GM12873 (cell line): ENCODE measurements around the gene PIEZO2.

Source experiments
- TF ChIP-seq, protein P1 (sequence below): IDR thresholded peaks from 2 replicates; pipeline ENCODE4 v1.5.1; 2012; ENCODE audit warnings: low read depth, mild to moderate bottlenecking, moderate library complexity, low read length, control low read depth; ENCODE audit not compliant: insufficient read depth; ENCODE audit errors: missing control alignments

PIEZO2 gene

DNA sequence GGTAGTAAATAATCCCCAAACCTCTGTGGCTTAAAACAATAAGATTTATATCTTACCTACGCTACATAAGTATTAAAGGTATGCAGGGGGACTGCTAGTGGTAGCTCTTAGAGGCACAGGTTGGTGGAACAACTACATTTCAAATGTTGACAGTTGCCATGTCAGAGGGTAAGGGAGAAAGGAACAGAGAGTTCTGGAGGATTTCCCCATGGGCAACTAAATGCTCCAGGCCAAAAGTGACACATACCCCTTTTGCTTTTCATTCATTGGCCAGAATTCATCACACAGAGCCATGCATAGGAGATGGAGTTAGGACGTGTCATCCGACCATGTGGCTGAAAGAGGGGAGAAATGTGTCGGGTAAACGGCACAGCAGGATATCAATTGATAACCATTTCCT lies 490.4 kb downstream of the PIEZO2 start:
- TF ChIP-seq, protein P1, sequence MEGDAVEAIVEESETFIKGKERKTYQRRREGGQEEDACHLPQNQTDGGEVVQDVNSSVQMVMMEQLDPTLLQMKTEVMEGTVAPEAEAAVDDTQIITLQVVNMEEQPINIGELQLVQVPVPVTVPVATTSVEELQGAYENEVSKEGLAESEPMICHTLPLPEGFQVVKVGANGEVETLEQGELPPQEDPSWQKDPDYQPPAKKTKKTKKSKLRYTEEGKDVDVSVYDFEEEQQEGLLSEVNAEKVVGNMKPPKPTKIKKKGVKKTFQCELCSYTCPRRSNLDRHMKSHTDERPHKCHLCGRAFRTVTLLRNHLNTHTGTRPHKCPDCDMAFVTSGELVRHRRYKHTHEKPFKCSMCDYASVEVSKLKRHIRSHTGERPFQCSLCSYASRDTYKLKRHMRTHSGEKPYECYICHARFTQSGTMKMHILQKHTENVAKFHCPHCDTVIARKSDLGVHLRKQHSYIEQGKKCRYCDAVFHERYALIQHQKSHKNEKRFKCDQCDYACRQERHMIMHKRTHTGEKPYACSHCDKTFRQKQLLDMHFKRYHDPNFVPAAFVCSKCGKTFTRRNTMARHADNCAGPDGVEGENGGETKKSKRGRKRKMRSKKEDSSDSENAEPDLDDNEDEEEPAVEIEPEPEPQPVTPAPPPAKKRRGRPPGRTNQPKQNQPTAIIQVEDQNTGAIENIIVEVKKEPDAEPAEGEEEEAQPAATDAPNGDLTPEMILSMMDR = no peak
